HG03025 (cell line): ENCODE data around the gene EXTL2.
"Not testable (repeated sequence)": the region's sequence is repeated elsewhere in the genome, so short reads cannot be mapped to it uniquely, and the experiment has no call there.

Experiments
- ATAC-seq: cut with Tn5 transposase; IDR thresholded peaks from one replicate; pipeline ENCODE4 v1.9.1; 2021; ENCODE audit warnings: mild to moderate bottlenecking, moderate library complexity; ENCODE audit not compliant: unreplicated experiment, low FRiP score

Gene EXTL2

GRCh38 chr1:100862591-100862990 lies 32.1 kb downstream of the EXTL2 start:
- no peak for ATAC-seq

- ATAC-seq = no peak
These were observed 33.3 kb downstream of the EXTL2 start for GRCh38 chr1:100861379-100861778.

- ATAC-seq = no peak
These were observed 34.1 kb downstream of the EXTL2 start for GRCh38 chr1:100860397-100860991.

- not testable (repeated sequence) for ATAC-seq
These were observed 39.5 kb downstream of the EXTL2 start for GRCh38 chr1:100855116-100855515.

- no peak for ATAC-seq
These were observed 41.7 kb downstream of the EXTL2 start for GRCh38 chr1:100852976-100853375.

- ATAC-seq = no peak
These were observed 42.9 kb downstream of the EXTL2 start for GRCh38 chr1:100851726-100852125.

- ATAC-seq = no peak
These were observed 47.1 kb downstream of the EXTL2 start for GRCh38 chr1:100847361-100848082.

- ATAC-seq = not testable (repeated sequence)
These were observed 51.5 kb downstream of the EXTL2 start for GRCh38 chr1:100843160-100843559.

- ATAC-seq = no peak
These were observed 58.5 kb downstream of the EXTL2 start for GRCh38 chr1:100835866-100836842.

GRCh38 chr1:100834777-100835660 lies 59.6 kb downstream of the EXTL2 start:
- ATAC-seq = no peak

GRCh38 chr1:100832694-100833428 lies 61.8 kb downstream of the EXTL2 start:
- ATAC-seq = no peak

- not testable (repeated sequence) for ATAC-seq
These were observed 69.0 kb downstream of the EXTL2 start for GRCh38 chr1:100825666-100826065.
